Measurements from ENCODE around the gene TBX21.

Gene TBX21

GRCh38 chr17:47789611-47790561 is 56.9 kb downstream of the TBX21 start (continued):
- TF ChIP-seq ZNF350 (tag by site-specific recombination; IDR thresholded peaks at IDR 0.05), result no peak
- TF ChIP-seq ZBTB7A (tag by site-specific recombination; IDR thresholded peaks at IDR 0.05; ENCODE audit: low read depth), result 0 out of 2 replicates have a peak, but pooled peaks have one; percentile 16
- no peak for TF ChIP-seq MEIS1 (CRISPR knock-in tag; IDR thresholded peaks at IDR 0.05; ENCODE audit: borderline replicate concordance)
- peak; percentile 64 for TF ChIP-seq ZFP69B (tag by site-specific recombination; IDR thresholded peaks at IDR 0.05)
- TF ChIP-seq ZNF530 (tag by site-specific recombination; IDR thresholded peaks at IDR 0.05; ENCODE audit: low read depth), result no peak
- no peak for TF ChIP-seq ZNF19 (tag by site-specific recombination; IDR thresholded peaks at IDR 0.05; ENCODE audit: low read depth)
- 0 out of 2 replicates have a peak, but pooled peaks have one; percentile 36 for TF ChIP-seq ZNF2 (tag by site-specific recombination; IDR thresholded peaks at IDR 0.05)
- TF ChIP-seq ZNF169 (tag by site-specific recombination; IDR thresholded peaks at IDR 0.05), result no peak
- peak; percentile 96 for TF ChIP-seq ZNF335 (tag by site-specific recombination; conservative IDR thresholded peaks at IDR 0.05)
- no peak for TF ChIP-seq ZSCAN16 (tag by site-specific recombination; IDR thresholded peaks at IDR 0.05)
- TF ChIP-seq ZNF580 (tag by site-specific recombination; IDR thresholded peaks at IDR 0.05), result no peak
- no peak for TF ChIP-seq ZNF596 (tag by site-specific recombination; IDR thresholded peaks at IDR 0.05)
- TF ChIP-seq ZBTB10 (tag by site-specific recombination; IDR thresholded peaks at IDR 0.05), result 0 out of 2 replicates have a peak, but pooled peaks have one; percentile 32
- 0 out of 2 replicates have a peak, but pooled peaks have one; percentile 31 for TF ChIP-seq ZNF366 (tag by site-specific recombination; conservative IDR thresholded peaks at IDR 0.05)
- no peak for TF ChIP-seq ZNF112 (tag by site-specific recombination; IDR thresholded peaks at IDR 0.05)
- TF ChIP-seq PRDM10 (tag by site-specific recombination; IDR thresholded peaks at IDR 0.05), result 0 out of 2 replicates have a peak, but pooled peaks have one; percentile 17
- no peak for TF ChIP-seq ZNF146 (tag by site-specific recombination; IDR thresholded peaks at IDR 0.05)
- no peak for TF ChIP-seq ZNF223 (tag by site-specific recombination; IDR thresholded peaks at IDR 0.05)
- no peak for TF ChIP-seq ZNF624 (tag by site-specific recombination; IDR thresholded peaks at IDR 0.05)
- 0 out of 2 replicates have a peak, but pooled peaks have one; percentile 17 for TF ChIP-seq ZNF121 (tag by site-specific recombination; IDR thresholded peaks at IDR 0.05)
- TF ChIP-seq KLF8 (tag by site-specific recombination; IDR thresholded peaks at IDR 0.05), result 0 out of 2 replicates have a peak, but pooled peaks have one; percentile 25
- no peak for TF ChIP-seq ZNF645 (tag by site-specific recombination; IDR thresholded peaks at IDR 0.05)
- TF ChIP-seq ZNF404 (tag by site-specific recombination; IDR thresholded peaks at IDR 0.05), result no peak
- TF ChIP-seq ZNF654 (tag by site-specific recombination; IDR thresholded peaks at IDR 0.05; ENCODE audit: low read depth), result peak; percentile 30; the same call in 1 of the 2 replicates
- TF ChIP-seq REST (tag by site-specific recombination; IDR thresholded peaks at IDR 0.05), result no peak
- TF ChIP-seq ZNF777 (tag by site-specific recombination; IDR thresholded peaks at IDR 0.05; ENCODE audit: borderline replicate concordance), result peak; percentile 84; the same call in 1 of the 2 replicates
- TF ChIP-seq ZSCAN23 (tag by site-specific recombination; IDR thresholded peaks at IDR 0.05), result no peak
- no peak for TF ChIP-seq SCRT1 (tag by site-specific recombination; IDR thresholded peaks at IDR 0.05; ENCODE audit: borderline replicate concordance)

Data from HEK293 (cell line).